Immature natural killer cell (primary cell): ENCODE data around the gene C1QTNF5. TPM values are rescaled to one million over a fixed set of nuclear protein-coding genes. Genes with fewer than 3 reads are reported as not detected.

Experiments used
- DNase-seq, 3 donors: peaks; one replicate each; pipeline ENCODE4 v3.0.0; 2022; ENCODE audit warnings: mixed read lengths in 1 of 3
- H3K27ac Mint-ChIP-seq, 6 donors: one replicate each; pipeline ENCODE4 v1.8.0; 2020; ENCODE audit warnings: mixed read lengths in 6 of 6, mild to moderate bottlenecking in 5 of 6, inconsistent platforms in 4 of 6, moderate library complexity in 3 of 6
- H3K27me3 Mint-ChIP-seq, 3 donors: one replicate each; pipeline ENCODE4 v1.8.0; 2020 to 2021; ENCODE audit warnings: low read depth in 3 of 3, mild to moderate bottlenecking in 3 of 3, mixed read lengths in 3 of 3, moderate library complexity in 3 of 3, inconsistent platforms in 1 of 3
- H3K36me3 Mint-ChIP-seq, 3 donors: one replicate each; pipeline ENCODE4 v1.8.0; 2020; ENCODE audit warnings: mixed read lengths in 3 of 3, inconsistent platforms in 2 of 3, mild to moderate bottlenecking in 2 of 3
- H3K4me1 Mint-ChIP-seq, 2 donors: one replicate each; pipeline ENCODE4 v1.8.0; 2020; ENCODE audit warnings: inconsistent platforms in 2 of 2, mild to moderate bottlenecking in 2 of 2, mixed read lengths in 2 of 2, moderate library complexity in 1 of 2
- H3K4me3 Mint-ChIP-seq, 5 donors: one replicate each; pipeline ENCODE4 v1.8.0; 2020; ENCODE audit warnings: mild to moderate bottlenecking in 5 of 5, mixed read lengths in 5 of 5, inconsistent platforms in 3 of 5, moderate library complexity in 3 of 5
- H3K9me3 Mint-ChIP-seq, 6 donors: one replicate each; pipeline ENCODE4 v1.8.0; 2020; ENCODE audit warnings: mild to moderate bottlenecking in 6 of 6, mixed read lengths in 6 of 6, inconsistent platforms in 4 of 6, moderate library complexity in 3 of 6
- polyA plus RNA-seq, 3 donors: library from polyadenylated mRNA; unstranded; fragments of 300-500 nt; fragmentation: Illumina TruSeq; gene quantifications; one replicate each; pipeline ENCODE4 v1.2.3, GENCODE V29; 2021

C1QTNF5 gene
- polyA plus RNA-seq, 3 donors from 2014 or later, result not detected

- peaks cover 7 to 17% (median 11%) of the 10 kb centered on the region in 3 donors for H3K27me3 Mint-ChIP-seq
- peak within 1 kb of the TSS; percentile 94 to 100 (median 95) for H3K4me3 Mint-ChIP-seq
- DNase-seq, result peak; percentile 93 to 95 (median 94)
- H3K9me3 Mint-ChIP-seq, result no peaks in the 10 kb centered on the region
- peaks cover 0 to 5% (median 0%) of the 10 kb centered on the region in 3 donors for H3K36me3 Mint-ChIP-seq
- peak within 1 kb of the TSS; percentile 93 to 99 (median 97) for H3K27ac Mint-ChIP-seq
- peaks cover 29 to 33% of the 10 kb centered on the region in 2 donors for H3K4me1 Mint-ChIP-seq
Observed at GRCh38 chr11:119334174-119334930, 6.3 kb downstream of the C1QTNF5 start, which contains the start of gene RNF26. RNF26 (plus strand) TSS chr11:119334527; CDS start chr11:119335123, 596 bp downstream.

GRCh38 chr11:119332111-119332765, 8.4 kb downstream of the C1QTNF5 start:
- H3K9me3 Mint-ChIP-seq, result no peaks in the 10 kb centered on the region
- H3K4me3 Mint-ChIP-seq, result peak overlapping the region in 3 of 5 donors; percentile 94 to 99 (median 95)
- H3K36me3 Mint-ChIP-seq, result peaks cover 0 to 5% (median 0%) of the 10 kb centered on the region in 3 donors

GRCh38 chr11:119330237-119330636, 10.4 kb downstream of the C1QTNF5 start:
- no peaks in the 10 kb centered on the region for H3K36me3 Mint-ChIP-seq
- H3K9me3 Mint-ChIP-seq, result no peaks in the 10 kb centered on the region
- peaks cover 15 to 17% of the 10 kb centered on the region in 2 donors for H3K4me1 Mint-ChIP-seq
- peaks cover 6 to 16% (median 9%) of the 10 kb centered on the region in 3 donors for H3K27me3 Mint-ChIP-seq
- H3K27ac Mint-ChIP-seq, result no peak overlapping the region
- H3K4me3 Mint-ChIP-seq, result no peak overlapping the region
- DNase-seq, result no peak

More at GRCh38 chr11:119332111-119332765, 8.4 kb downstream of the C1QTNF5 start:
- no peak for DNase-seq
- peaks cover 6 to 16% (median 9%) of the 10 kb centered on the region in 3 donors for H3K27me3 Mint-ChIP-seq
- peak overlapping the region in 2 of 6 donors; percentile 36 to 97 for H3K27ac Mint-ChIP-seq
- peaks cover 17 to 26% of the 10 kb centered on the region in 2 donors for H3K4me1 Mint-ChIP-seq

- Mint-ChIP-seq H3K4me3 (no peak overlapping the region), H3K27ac (no peak overlapping the region), H3K27me3 (peaks cover 3 to 10% (median 6%) of the 10 kb centered on the region in 3 donors), H3K36me3 (no peaks in the 10 kb centered on the region), H3K4me1 (peaks cover 7 to 9% of the 10 kb centered on the region in 2 donors), H3K9me3 (no peaks in the 10 kb centered on the region)
- DNase-seq, result no peak
Observed at GRCh38 chr11:119329320-119329719, 11.4 kb downstream of the C1QTNF5 start.

GRCh38 chr11:119324189-119324588, 16.5 kb downstream of the C1QTNF5 start:
- no peaks in the 10 kb centered on the region for H3K36me3 Mint-ChIP-seq
- H3K27me3 Mint-ChIP-seq, result peaks cover 2 to 12% (median 3%) of the 10 kb centered on the region in 3 donors
- H3K4me1 Mint-ChIP-seq, result peaks cover 0 to 12% of the 10 kb centered on the region in 2 donors
- no peak overlapping the region for H3K27ac Mint-ChIP-seq
- no peak overlapping the region for H3K4me3 Mint-ChIP-seq
- no peaks in the 10 kb centered on the region for H3K9me3 Mint-ChIP-seq
- no peak for DNase-seq

GRCh38 chr11:119323532-119324033, 17.1 kb downstream of the C1QTNF5 start:
- DNase-seq, result peak; percentile 58 to 69 (median 59)
- H3K36me3 Mint-ChIP-seq, result no peaks in the 10 kb centered on the region
- peaks cover 2 to 9% (median 4%) of the 10 kb centered on the region in 3 donors for H3K27me3 Mint-ChIP-seq
- peaks cover 5 to 15% of the 10 kb centered on the region in 2 donors for H3K4me1 Mint-ChIP-seq
- no peak overlapping the region for H3K27ac Mint-ChIP-seq
- peak overlapping the region in 3 of 5 donors; percentile 15 to 54 (median 36) for H3K4me3 Mint-ChIP-seq
- no peaks in the 10 kb centered on the region for H3K9me3 Mint-ChIP-seq

DNA sequence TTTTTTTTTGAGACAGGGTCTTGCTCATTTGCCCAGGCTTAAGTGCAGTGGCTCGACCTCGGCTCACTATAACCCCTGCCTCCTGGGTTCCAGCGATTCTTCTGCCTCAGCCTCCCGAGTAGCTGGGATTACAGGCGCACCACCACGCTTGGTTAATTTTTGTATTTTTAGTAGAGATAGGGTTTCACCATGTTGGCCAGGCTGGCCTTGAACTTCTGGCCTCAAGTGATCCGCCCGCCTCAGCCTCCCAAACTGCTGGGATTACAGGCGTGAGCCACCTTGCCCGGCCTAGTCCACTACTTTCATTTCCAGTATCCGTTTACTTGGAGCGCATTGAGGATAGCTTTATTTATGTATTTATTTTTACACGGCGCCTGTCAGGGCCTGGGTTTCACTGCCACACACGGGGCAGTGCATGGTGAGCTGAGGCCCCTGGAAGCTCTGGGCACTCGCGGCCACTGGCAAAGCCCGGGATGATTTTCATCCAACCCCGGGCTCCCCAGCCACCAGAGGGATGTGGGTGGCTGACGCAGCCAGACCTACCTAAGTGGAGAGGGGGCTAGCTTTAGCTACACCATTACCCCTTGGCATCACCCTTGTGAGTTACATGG, 17.7 kb downstream of the C1QTNF5 start:
- Mint-ChIP-seq H3K4me3 (peak overlapping the region in 1 of 5 donors; percentile 15), H3K27ac (no peak overlapping the region)
- DNase-seq, result no peak

GRCh38 chr11:119322360-119322739, 18.3 kb downstream of the C1QTNF5 start:
- no peaks in the 10 kb centered on the region for H3K9me3 Mint-ChIP-seq
- peaks cover 0 to 11% (median 4%) of the 10 kb centered on the region in 3 donors for H3K27me3 Mint-ChIP-seq
- peaks cover 7 to 16% of the 10 kb centered on the region in 2 donors for H3K4me1 Mint-ChIP-seq
- H3K27ac Mint-ChIP-seq, result no peak overlapping the region
- H3K36me3 Mint-ChIP-seq, result no peaks in the 10 kb centered on the region
- no peak for DNase-seq
- H3K4me3 Mint-ChIP-seq, result peak overlapping the region; percentile 0 to 84 (median 78)

More for the DNA sequence above, 17.7 kb downstream of the C1QTNF5 start:
- H3K36me3 Mint-ChIP-seq, result no peaks in the 10 kb centered on the region
- H3K4me1 Mint-ChIP-seq, result peaks cover 7 to 16% of the 10 kb centered on the region in 2 donors
- H3K27me3 Mint-ChIP-seq, result peaks cover 0 to 9% (median 4%) of the 10 kb centered on the region in 3 donors
- no peaks in the 10 kb centered on the region for H3K9me3 Mint-ChIP-seq

- Mint-ChIP-seq H3K36me3 (no peaks in the 10 kb centered on the region), H3K4me1 (peaks cover 7 to 18% of the 10 kb centered on the region in 2 donors), H3K27me3 (peaks cover 0 to 11% (median 4%) of the 10 kb centered on the region in 3 donors), H3K27ac (peak overlapping the region in 3 of 6 donors; percentile 65 to 81 (median 65)), H3K9me3 (no peaks in the 10 kb centered on the region), H3K4me3 (peak overlapping the region; percentile 78 to 87 (median 81))
- DNase-seq, result peak; percentile 58 to 62 (median 61)
Observed at GRCh38 chr11:119320776-119321524, 19.7 kb downstream of the C1QTNF5 start.

GRCh38 chr11:119320240-119320775, 20.4 kb downstream of the C1QTNF5 start:
- Mint-ChIP-seq H3K27me3 (peaks cover 0 to 14% (median 4%) of the 10 kb centered on the region in 3 donors), H3K4me3 (peak overlapping the region in 3 of 5 donors; percentile 50 to 64 (median 52)), H3K27ac (no peak overlapping the region), H3K36me3 (no peaks in the 10 kb centered on the region), H3K4me1 (peaks cover 7 to 24% of the 10 kb centered on the region in 2 donors), H3K9me3 (no peaks in the 10 kb centered on the region)
- DNase-seq, result no peak

GRCh38 chr11:119319700-119320239, 20.9 kb downstream of the C1QTNF5 start:
- H3K9me3 Mint-ChIP-seq, result no peaks in the 10 kb centered on the region
- H3K27ac Mint-ChIP-seq, result peak overlapping the region in 1 of 6 donors; percentile 62
- no peak for DNase-seq
- peaks cover 0 to 14% (median 4%) of the 10 kb centered on the region in 3 donors for H3K27me3 Mint-ChIP-seq
- H3K4me1 Mint-ChIP-seq, result peaks cover 7 to 25% of the 10 kb centered on the region in 2 donors
- H3K36me3 Mint-ChIP-seq, result no peaks in the 10 kb centered on the region
- peak overlapping the region; percentile 29 to 79 (median 52) for H3K4me3 Mint-ChIP-seq

GRCh38 chr11:119319136-119319699, 21.5 kb downstream of the C1QTNF5 start:
- Mint-ChIP-seq H3K36me3 (no peaks in the 10 kb centered on the region), H3K27ac (peak overlapping the region in 2 of 6 donors; percentile 28 to 69), H3K9me3 (no peaks in the 10 kb centered on the region), H3K27me3 (peaks cover under 1 to 15% (median 4%) of the 10 kb centered on the region in 3 donors), H3K4me3 (peak overlapping the region; percentile 25 to 79 (median 49)), H3K4me1 (peaks cover 7 to 25% of the 10 kb centered on the region in 2 donors)
- DNase-seq, result no peak
